ENCODE results near the gene TMEM8B. TPM values are rescaled to one million over a fixed set of nuclear protein-coding genes. Genes with fewer than 3 reads are reported as not detected.

The TMEM8B gene
- total RNA-seq, 4 donors from 2014 or later = 7.8 to 21.3 (median 9.6) TPM

- Histone ChIP-seq H3K36me3 (peaks cover 0 to 6% (median 0%) of the 10 kb centered on the region in 4 donors), H3K9me3 (no peaks in the 10 kb centered on the region), H3K4me3 (no peak overlapping the region), H3K27ac (no peak overlapping the region), H3K27me3 (no peaks in the 10 kb centered on the region), H3K4me1 (no peaks in the 10 kb centered on the region)
- no peak for TF ChIP-seq CTCF (IDR thresholded peaks at IDR 0.05)
- TF ChIP-seq EP300 (IDR thresholded peaks at IDR 0.05; ENCODE audit: low read depth) = no peak
- no peak for TF ChIP-seq POLR2A (IDR thresholded peaks at IDR 0.05)
- no peak for TF ChIP-seq POLR2AphosphoS5 (IDR thresholded peaks at IDR 0.05)
- 88 to 89% methylated on average over 6 to 13 of the region's 13 CpGs for WGBS, 2 donors (ENCODE audit: low coverage in 1 of 2)
- no peak for DNase-seq
- in situ Hi-C loops (cut with MboI; ENCODE audit: low pct_ligation_motif_present in 1 of 4, low pct_unique_long_range_greater_than_20kb in 1 of 4, low sequenced_read_pairs in 3 of 4) = no loop called here
- intact Hi-C loops (cut with DNase I; ENCODE audit: low total_unique reads) = no loop called here
Observed at GRCh38 chr9:35801328-35802128, 27.5 kb upstream of the TMEM8B start.

- Histone ChIP-seq H3K27ac (no peak overlapping the region), H3K4me3 (no peak overlapping the region), H3K36me3 (peaks cover 0 to 17% (median 0%) of the 10 kb centered on the region in 4 donors), H3K9me3 (no peaks in the 10 kb centered on the region), H3K27me3 (no peaks in the 10 kb centered on the region), H3K4me1 (peaks cover 0 to 3% (median 1%) of the 10 kb centered on the region in 4 donors)
- intact Hi-C loops (cut with DNase I; ENCODE audit: low total_unique reads) (no loop called here), in situ Hi-C loops (cut with MboI; ENCODE audit: low pct_ligation_motif_present in 1 of 4, low pct_unique_long_range_greater_than_20kb in 1 of 4, low sequenced_read_pairs in 3 of 4) (no loop called here)
- TF ChIP-seq EP300 (IDR thresholded peaks at IDR 0.05; ENCODE audit: low read depth) (no peak), CTCF (IDR thresholded peaks at IDR 0.05) (no peak)
- WGBS, 2 donors (ENCODE audit: low coverage in 1 of 2) = 99 to 100% methylated on average over 4 to 8 of the region's 8 CpGs
- no peak for DNase-seq
Observed at GRCh38 chr9:35806101-35806500, 22.9 kb upstream of the TMEM8B start.

- Histone ChIP-seq H3K36me3 (peaks cover 0 to 17% (median 0%) of the 10 kb centered on the region in 4 donors), H3K9me3 (no peaks in the 10 kb centered on the region), H3K27ac (no peak overlapping the region), H3K27me3 (no peaks in the 10 kb centered on the region), H3K4me3 (no peak overlapping the region), H3K4me1 (peaks cover 12 to 23% (median 20%) of the 10 kb centered on the region in 4 donors)
- intact Hi-C loops (cut with DNase I; ENCODE audit: low total_unique reads) = no loop called here
- WGBS, 2 donors (ENCODE audit: low coverage in 1 of 2) = 88 to 96% methylated on average over 6 to 9 of the region's 9 CpGs
- in situ Hi-C loops (cut with MboI; ENCODE audit: low pct_ligation_motif_present in 1 of 4, low pct_unique_long_range_greater_than_20kb in 1 of 4, low sequenced_read_pairs in 3 of 4) = no loop called here
- TF ChIP-seq CTCF (IDR thresholded peaks at IDR 0.05) (no peak), POLR2A (IDR thresholded peaks at IDR 0.05) (no peak), EP300 (IDR thresholded peaks at IDR 0.05; ENCODE audit: low read depth) (no peak), POLR2AphosphoS5 (IDR thresholded peaks at IDR 0.05) (no peak)
- DNase-seq = no peak
Observed at GRCh38 chr9:35808433-35808832, 20.6 kb upstream of the TMEM8B start.

- Histone ChIP-seq H3K36me3 (peaks cover 0 to 17% (median 0%) of the 10 kb centered on the region in 4 donors), H3K27me3 (no peaks in the 10 kb centered on the region), H3K27ac (no peak overlapping the region), H3K9me3 (no peaks in the 10 kb centered on the region), H3K4me3 (no peak overlapping the region), H3K4me1 (peaks cover 21 to 34% (median 30%) of the 10 kb centered on the region in 4 donors)
- in situ Hi-C loops (cut with MboI; ENCODE audit: low pct_ligation_motif_present in 1 of 4, low pct_unique_long_range_greater_than_20kb in 1 of 4, low sequenced_read_pairs in 3 of 4) (loop anchor here in 1 of 4 donors (10.0 kb wide), 1 partner anchor 75 kb away; the partner anchor contains the start of genes CREB3 and TLN1), intact Hi-C loops (cut with DNase I; ENCODE audit: low total_unique reads) (no loop called here)
- no peak for DNase-seq
- 97% methylated on average over 7 of the region's 7 CpGs; no CpG with 5 or more reads in 1 of the 2 donors for WGBS, 2 donors (ENCODE audit: low coverage in 1 of 2)
- no peak for TF ChIP-seq EP300 (IDR thresholded peaks at IDR 0.05; ENCODE audit: low read depth)
- no peak for TF ChIP-seq CTCF (IDR thresholded peaks at IDR 0.05)
- no peak for TF ChIP-seq POLR2AphosphoS5 (IDR thresholded peaks at IDR 0.05)
- no peak for TF ChIP-seq POLR2A (IDR thresholded peaks at IDR 0.05)
Observed at GRCh38 chr9:35810122-35810521, 18.9 kb upstream of the TMEM8B start.

Data from transverse colon (tissue), 4 donors.